AG09309 (cell line): ENCODE results near the gene CFAP210.

Experiments used
- DNase-seq: peaks from one replicate; pipeline ENCODE4 v3.0.0-alpha.2; 2010; ENCODE audit warnings: low read depth
- H3K4me3 ChIP-seq: 2 replicates; pipeline ENCODE4 v1.5.1; 2011; ENCODE audit warnings: mild to moderate bottlenecking, low read depth, low read length, moderate library complexity; ENCODE audit not compliant: control insufficient read depth
- CTCF ChIP-seq: IDR thresholded peaks from 2 replicates; pipeline ENCODE4 v1.5.1; 2011; ENCODE audit warnings: mild to moderate bottlenecking, low read depth, low read length, inconsistent platforms; ENCODE audit not compliant: insufficient read depth, control insufficient read depth; ENCODE audit errors: missing control alignments

Gene CFAP210

GRCh38 chr2:169641464-169641863 lies 52.7 kb downstream of the CFAP210 start:
- H3K4me3 ChIP-seq: no peak overlapping the region
- DNase-seq: no peak
- no peak for TF ChIP-seq CTCF

GRCh38 chr2:169640104-169640503 lies 54.1 kb downstream of the CFAP210 start:
- no peak for DNase-seq
- no peak for TF ChIP-seq CTCF
- H3K4me3 ChIP-seq: no peak overlapping the region

- no peak overlapping the region for H3K4me3 ChIP-seq
- TF ChIP-seq CTCF: no peak
- peak; percentile 62 for DNase-seq
Observed at GRCh38 chr2:169637620-169638019, 56.6 kb downstream of the CFAP210 start.

GRCh38 chr2:169636440-169637097 lies 57.6 kb downstream of the CFAP210 start:
- no peak overlapping the region for H3K4me3 ChIP-seq
- no peak for DNase-seq
- no peak for TF ChIP-seq CTCF

GRCh38 chr2:169625781-169626180 lies 68.4 kb downstream of the CFAP210 start:
- TF ChIP-seq CTCF: no peak
- no peak for DNase-seq
- H3K4me3 ChIP-seq: no peak overlapping the region

GRCh38 chr2:169623235-169623634 lies 71.0 kb downstream of the CFAP210 start:
- H3K4me3 ChIP-seq: no peak overlapping the region
- TF ChIP-seq CTCF: no peak
- DNase-seq: no peak
